K562 (cell line): Measurements from ENCODE around the gene MID1IP1. TPM values are rescaled to one million over a fixed set of nuclear protein-coding genes. Genes with fewer than 3 reads are reported as not detected.
A peak's percentile ranks its signal among the peaks of the same experiment; 100 is the strongest.

ENCODE experiments used
- CBFB ChIP-seq: sonication (generic); formaldehyde crosslinking; IDR thresholded peaks from 2 replicates; pipeline ENCODE4 v1.4.0; 2020; ENCODE audit warnings: mild to moderate bottlenecking, missing genetic modification reagents
- E2F6 ChIP-seq, 2 experiments: IDR thresholded peaks; 2 replicates each; pipeline ENCODE4 v1.6.1; 2011; ENCODE audit warnings: borderline replicate concordance in 1 of 2, control low read depth in 1 of 2, low read depth in 1 of 2, low read length in 1 of 2, mild to moderate bottlenecking in 1 of 2, mixed read lengths in 1 of 2, moderate library complexity in 1 of 2; ENCODE audit not compliant: insufficient read depth in 1 of 2, insufficient read length in 1 of 2, poor library complexity in 1 of 2, severe bottlenecking in 1 of 2; ENCODE audit errors: extremely low read depth in 1 of 2
- EGR1 ChIP-seq: fragments of 450-650 bp; conservative IDR thresholded peaks from 2 replicates; pipeline ENCODE4 v1.6.1; 2017; ENCODE audit warnings: mild to moderate bottlenecking
- HSF4 ChIP-seq: fragments of 250-450 bp; sonication (Bioruptor Pico); IDR thresholded peaks from 2 replicates; pipeline ENCODE4 v2.1.2; 2022; ENCODE audit warnings: mild to moderate bottlenecking, moderate library complexity, borderline replicate concordance
- SP2 ChIP-seq: IDR thresholded peaks from 2 replicates; pipeline ENCODE4 v1.6.1; 2011; ENCODE audit warnings: mild to moderate bottlenecking, low read depth, low read length, moderate library complexity; ENCODE audit not compliant: poor library complexity, severe bottlenecking; ENCODE audit errors: extremely low read depth
- TAL1 ChIP-seq: fragments of 450-650 bp; IDR thresholded peaks from 2 replicates; pipeline ENCODE4 v1.6.1; 2016; ENCODE audit warnings: mild to moderate bottlenecking
- USF1 ChIP-seq: sonication (generic); formaldehyde crosslinking; IDR thresholded peaks from 2 replicates; pipeline ENCODE4 v1.9.0; 2022; ENCODE audit warnings: mild to moderate bottlenecking, missing genetic modification reagents
- ZBTB8A ChIP-seq: fragments of 450-650 bp; IDR thresholded peaks from 2 replicates; pipeline ENCODE4 v1.6.1; 2018; ENCODE audit warnings: mild to moderate bottlenecking, moderate library complexity; ENCODE audit not compliant: partially characterized antibody
- ZC3H8 ChIP-seq: fragments of 450-650 bp; IDR thresholded peaks from 2 replicates; pipeline ENCODE4 v1.6.1; 2017
- ZNF324 ChIP-seq: fragments of 250-450 bp; sonication (Bioruptor Pico); IDR thresholded peaks from 2 replicates; pipeline ENCODE4 v1.4.0; 2020; ENCODE audit warnings: mild to moderate bottlenecking
- ZNF354B ChIP-seq: fragments of 250-450 bp; sonication (Bioruptor Pico); IDR thresholded peaks from 2 replicates; pipeline ENCODE4 v1.4.0; 2020
- ZNF717 ChIP-seq: fragments of 250-450 bp; sonication (Bioruptor Pico); IDR thresholded peaks from 2 replicates; pipeline ENCODE4 v1.5.0; 2021
- ZNF740 ChIP-seq, 3 experiments: fragments of 200-800 bp in 1 of 3; sonication (Bioruptor generic) in 1 of 3; sonication (generic) in 1 of 3; formaldehyde crosslinking in 1 of 3; IDR thresholded peaks; 2 replicates each; pipeline versions ENCODE4 v1.6.1 to v1.8.0; 2016 to 2022; ENCODE audit warnings: mild to moderate bottlenecking in 2 of 3, missing compliant biosample characterization in 2 of 3, missing genetic modification characterization in 2 of 3, missing genetic modification reagents in 1 of 3
- polyA plus RNA-seq, 8 experiments: library from polyadenylated mRNA; depleted of rRNA in 4 of 8; stranded (reverse) in 5 of 8; unstranded in 3 of 8; fragments of >200 nt; fragmentation: Nextera tagmentation in 2 of 8; fragmentation: Illumina TruSeq in 1 of 8; extraction: Ambion mirVana in 2 of 8; extraction: Trizol in 1 of 8; gene quantifications; 2 replicates each; pipeline versions ENCODE4 v1.2.1 to v1.2.3, GENCODE V29; 2011 to 2014; ENCODE audit warnings: inconsistent platforms in 1 of 8, missing spikeins in 1 of 8
- total RNA-seq, 7 experiments: library from RNA; depleted of rRNA in 6 of 7; stranded (reverse); fragments of >200 nt in 6 of 7; fragmentation: Illumina TruSeq in 2 of 7; extraction: Trizol in 2 of 7; gene quantifications; 2 replicates each; pipeline versions ENCODE4 v1.2.1 to v1.2.3, GENCODE V29; 2011 to 2021; ENCODE audit warnings: low replicate concordance in 1 of 7
- TF ChIP-seq, protein P1 (sequence below): sonication (generic); formaldehyde crosslinking; IDR thresholded peaks from 2 replicates; pipeline ENCODE4 v1.8.1; 2023; ENCODE audit warnings: mild to moderate bottlenecking, missing genetic modification reagents, moderate library complexity
- TF ChIP-seq, protein P2 (sequence below): fragments of 200-400 bp; formaldehyde crosslinking; IDR thresholded peaks from 2 replicates; pipeline ENCODE4 v1.6.1; 2017; ENCODE audit warnings: mild to moderate bottlenecking, low read depth, low read length, moderate library complexity
- TF ChIP-seq, protein P3 (sequence below), 3 experiments: IDR thresholded peaks in 2 of 3; conservative IDR thresholded peaks in 1 of 3; 2 replicates each; pipeline ENCODE4 v1.5.1; 2011 to 2012; ENCODE audit warnings: low read length in 3 of 3, mild to moderate bottlenecking in 3 of 3, control low read depth in 2 of 3, improper control_type of control experiment in 1 of 3, inconsistent platforms in 1 of 3, low read depth in 1 of 3, mixed read lengths in 1 of 3, moderate library complexity in 1 of 3; ENCODE audit not compliant: insufficient read depth in 2 of 3

MID1IP1 gene
- total and polyA plus RNA-seq, 9 of the 15 experiments (the other 6 are each of a cell fraction or from before 2014, with no cell fraction given): 0.51 to 102 (median 27.5) TPM

- TF ChIP-seq E2F6 (IDR thresholded peaks at IDR 0.05; ENCODE audit: borderline replicate concordance in 1 of 2, extremely low read depth in 1 of 2, insufficient read depth in 1 of 2, insufficient read length in 1 of 2, low read depth in 1 of 2, low read length in 1 of 2, poor library complexity in 1 of 2, severe bottlenecking in 1 of 2) (peak; percentile 50 to 81), ZC3H8 (no peak), USF1 (CRISPR knock-in tag) (peak; percentile 54; the same call in 1 of the 2 replicates), ZNF717 (no peak), EGR1 (peak; percentile 73), TAL1 (0 out of 2 replicates have a peak, but pooled peaks have one; percentile 7), ZBTB8A (no peak), ZNF740 (CRISPR knock-in tag; IDR thresholded peaks at IDR 0.05) (no peak), ZNF740 (tag; IDR thresholded peaks at IDR 0.05) (no peak), SP2 (no peak), ZNF354B (CRISPR knock-in tag) (no peak), ZNF324 (CRISPR knock-in tag) (no peak), HSF4 (CRISPR knock-in tag) (no peak), CBFB (CRISPR knock-in tag) (peak; percentile 68; the same call in 1 of the 2 replicates)
- TF ChIP-seq, protein P1, sequence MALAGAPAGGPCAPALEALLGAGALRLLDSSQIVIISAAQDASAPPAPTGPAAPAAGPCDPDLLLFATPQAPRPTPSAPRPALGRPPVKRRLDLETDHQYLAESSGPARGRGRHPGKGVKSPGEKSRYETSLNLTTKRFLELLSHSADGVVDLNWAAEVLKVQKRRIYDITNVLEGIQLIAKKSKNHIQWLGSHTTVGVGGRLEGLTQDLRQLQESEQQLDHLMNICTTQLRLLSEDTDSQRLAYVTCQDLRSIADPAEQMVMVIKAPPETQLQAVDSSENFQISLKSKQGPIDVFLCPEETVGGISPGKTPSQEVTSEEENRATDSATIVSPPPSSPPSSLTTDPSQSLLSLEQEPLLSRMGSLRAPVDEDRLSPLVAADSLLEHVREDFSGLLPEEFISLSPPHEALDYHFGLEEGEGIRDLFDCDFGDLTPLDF (CRISPR knock-in tag): no peak
- TF ChIP-seq, protein P2, sequence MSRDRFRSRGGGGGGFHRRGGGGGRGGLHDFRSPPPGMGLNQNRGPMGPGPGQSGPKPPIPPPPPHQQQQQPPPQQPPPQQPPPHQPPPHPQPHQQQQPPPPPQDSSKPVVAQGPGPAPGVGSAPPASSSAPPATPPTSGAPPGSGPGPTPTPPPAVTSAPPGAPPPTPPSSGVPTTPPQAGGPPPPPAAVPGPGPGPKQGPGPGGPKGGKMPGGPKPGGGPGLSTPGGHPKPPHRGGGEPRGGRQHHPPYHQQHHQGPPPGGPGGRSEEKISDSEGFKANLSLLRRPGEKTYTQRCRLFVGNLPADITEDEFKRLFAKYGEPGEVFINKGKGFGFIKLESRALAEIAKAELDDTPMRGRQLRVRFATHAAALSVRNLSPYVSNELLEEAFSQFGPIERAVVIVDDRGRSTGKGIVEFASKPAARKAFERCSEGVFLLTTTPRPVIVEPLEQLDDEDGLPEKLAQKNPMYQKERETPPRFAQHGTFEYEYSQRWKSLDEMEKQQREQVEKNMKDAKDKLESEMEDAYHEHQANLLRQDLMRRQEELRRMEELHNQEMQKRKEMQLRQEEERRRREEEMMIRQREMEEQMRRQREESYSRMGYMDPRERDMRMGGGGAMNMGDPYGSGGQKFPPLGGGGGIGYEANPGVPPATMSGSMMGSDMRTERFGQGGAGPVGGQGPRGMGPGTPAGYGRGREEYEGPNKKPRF: no peak
- TF ChIP-seq, protein P3, sequence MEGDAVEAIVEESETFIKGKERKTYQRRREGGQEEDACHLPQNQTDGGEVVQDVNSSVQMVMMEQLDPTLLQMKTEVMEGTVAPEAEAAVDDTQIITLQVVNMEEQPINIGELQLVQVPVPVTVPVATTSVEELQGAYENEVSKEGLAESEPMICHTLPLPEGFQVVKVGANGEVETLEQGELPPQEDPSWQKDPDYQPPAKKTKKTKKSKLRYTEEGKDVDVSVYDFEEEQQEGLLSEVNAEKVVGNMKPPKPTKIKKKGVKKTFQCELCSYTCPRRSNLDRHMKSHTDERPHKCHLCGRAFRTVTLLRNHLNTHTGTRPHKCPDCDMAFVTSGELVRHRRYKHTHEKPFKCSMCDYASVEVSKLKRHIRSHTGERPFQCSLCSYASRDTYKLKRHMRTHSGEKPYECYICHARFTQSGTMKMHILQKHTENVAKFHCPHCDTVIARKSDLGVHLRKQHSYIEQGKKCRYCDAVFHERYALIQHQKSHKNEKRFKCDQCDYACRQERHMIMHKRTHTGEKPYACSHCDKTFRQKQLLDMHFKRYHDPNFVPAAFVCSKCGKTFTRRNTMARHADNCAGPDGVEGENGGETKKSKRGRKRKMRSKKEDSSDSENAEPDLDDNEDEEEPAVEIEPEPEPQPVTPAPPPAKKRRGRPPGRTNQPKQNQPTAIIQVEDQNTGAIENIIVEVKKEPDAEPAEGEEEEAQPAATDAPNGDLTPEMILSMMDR (IDR thresholded peaks at IDR 0.05 in 2 of 3, conservative IDR thresholded peaks at IDR 0.05 in 1 of 3; ENCODE audit: insufficient read depth in 2 of 3, low read depth in 1 of 3, low read length in 3 of 3): 0 out of 6 replicates have a peak, but pooled peaks of 1 of the 3 experiments have one; percentile 1
Observed at GRCh38 chrX:38803588-38804431, 2.6 kb downstream of the MID1IP1 start (continued).
